ENCODE results near the gene PIGR.
A peak's percentile ranks its signal among the peaks of the same experiment; 100 is the strongest.

PIGR gene

GRCh38 chr1:206899717-206900116 lies 46.5 kb downstream of the PIGR start:
- no peak for TF ChIP-seq TSHZ2 (CRISPR knock-in tag; IDR thresholded peaks at IDR 0.05)
- TF ChIP-seq TOX (CRISPR knock-in tag; IDR thresholded peaks at IDR 0.05; ENCODE audit: borderline replicate concordance) = no peak
- TF ChIP-seq CSDC2 (CRISPR knock-in tag; IDR thresholded peaks at IDR 0.05) = no peak
- no peak for TF ChIP-seq CSRNP3 (CRISPR knock-in tag; IDR thresholded peaks at IDR 0.05)
- TF ChIP-seq ZC3H10 (CRISPR knock-in tag; IDR thresholded peaks at IDR 0.05) = no peak
- no peak for TF ChIP-seq RARB (CRISPR knock-in tag; IDR thresholded peaks at IDR 0.05)
- no peak for TF ChIP-seq ESRRG (CRISPR knock-in tag; IDR thresholded peaks at IDR 0.05)
- no peak for TF ChIP-seq ZNF565 (CRISPR knock-in tag; conservative IDR thresholded peaks at IDR 0.05; ENCODE audit: low read depth)
- ATAC-seq = no peak

- no peak for ATAC-seq
Measured at GRCh38 chr1:206898915-206899431, 47.3 kb downstream of the PIGR start.

GRCh38 chr1:206898089-206898914 lies 48.0 kb downstream of the PIGR start:
- peak; percentile 96 for ATAC-seq
- TF ChIP-seq CSDC2 (CRISPR knock-in tag; IDR thresholded peaks at IDR 0.05) = no peak
- no peak for TF ChIP-seq ZNF70 (CRISPR knock-in tag; IDR thresholded peaks at IDR 0.05)
- TF ChIP-seq ZNF565 (CRISPR knock-in tag; conservative IDR thresholded peaks at IDR 0.05; ENCODE audit: low read depth) = no peak
- TF ChIP-seq ARNTL (CRISPR knock-in tag; IDR thresholded peaks at IDR 0.05; ENCODE audit: borderline replicate concordance, low read depth) = no peak
- no peak for TF ChIP-seq BACH2 (CRISPR knock-in tag; IDR thresholded peaks at IDR 0.05; ENCODE audit: borderline replicate concordance)
- TF ChIP-seq TOX (CRISPR knock-in tag; IDR thresholded peaks at IDR 0.05; ENCODE audit: borderline replicate concordance) = no peak
- no peak for TF ChIP-seq SNAI2 (CRISPR knock-in tag; IDR thresholded peaks at IDR 0.05)
- TF ChIP-seq ESRRG (CRISPR knock-in tag; IDR thresholded peaks at IDR 0.05) = no peak
- no peak for TF ChIP-seq ISL1 (CRISPR knock-in tag; IDR thresholded peaks at IDR 0.05)
- no peak; the same call in 1 of the 2 replicates for TF ChIP-seq OSR1 (CRISPR knock-in tag; IDR thresholded peaks at IDR 0.05)

More at GRCh38 chr1:206898915-206899431, 47.3 kb downstream of the PIGR start:
- no peak for TF ChIP-seq ESRRG (CRISPR knock-in tag; IDR thresholded peaks at IDR 0.05)
- TF ChIP-seq ARNTL (CRISPR knock-in tag; IDR thresholded peaks at IDR 0.05; ENCODE audit: borderline replicate concordance, low read depth) = no peak
- TF ChIP-seq RARB (CRISPR knock-in tag; IDR thresholded peaks at IDR 0.05) = no peak
- TF ChIP-seq SNAI2 (CRISPR knock-in tag; IDR thresholded peaks at IDR 0.05) = no peak
- no peak for TF ChIP-seq ZFP30 (CRISPR knock-in tag; IDR thresholded peaks at IDR 0.05)
- TF ChIP-seq GLIS3 (CRISPR knock-in tag; IDR thresholded peaks at IDR 0.05) = no peak
- TF ChIP-seq CREB5 (CRISPR knock-in tag; IDR thresholded peaks at IDR 0.05; ENCODE audit: low read depth) = no peak
- TF ChIP-seq ISL1 (CRISPR knock-in tag; IDR thresholded peaks at IDR 0.05) = no peak
- TF ChIP-seq ZNF565 (CRISPR knock-in tag; conservative IDR thresholded peaks at IDR 0.05; ENCODE audit: low read depth) = no peak
- TF ChIP-seq PPARA (CRISPR knock-in tag; IDR thresholded peaks at IDR 0.05; ENCODE audit: borderline replicate concordance) = no peak
- TF ChIP-seq PATZ1 (CRISPR knock-in tag; IDR thresholded peaks at IDR 0.05; ENCODE audit: borderline replicate concordance) = no peak

- TF ChIP-seq SNAI2 (CRISPR knock-in tag; IDR thresholded peaks at IDR 0.05) = no peak
- TF ChIP-seq RARB (CRISPR knock-in tag; IDR thresholded peaks at IDR 0.05) = no peak
- no peak for TF ChIP-seq ZNF565 (CRISPR knock-in tag; conservative IDR thresholded peaks at IDR 0.05; ENCODE audit: low read depth)
- TF ChIP-seq CREB5 (CRISPR knock-in tag; IDR thresholded peaks at IDR 0.05; ENCODE audit: low read depth) = no peak
- no peak for TF ChIP-seq ZNF8 (CRISPR knock-in tag; IDR thresholded peaks at IDR 0.05)
- TF ChIP-seq TCF4 (CRISPR knock-in tag; IDR thresholded peaks at IDR 0.05; ENCODE audit: borderline replicate concordance) = no peak
- no peak for TF ChIP-seq ZNF70 (CRISPR knock-in tag; IDR thresholded peaks at IDR 0.05)
- ATAC-seq = no peak
Measured at GRCh38 chr1:206897175-206897574, 49.1 kb downstream of the PIGR start, which contains the start of gene IL24. IL24 (plus strand) TSS chr1:206897443; CDS start chr1:206897833, 390 bp downstream.

Measured in SK-N-SH treated with all-trans-retinoic acid at 6 μM for 48 hours (cell line).